Measurements from ENCODE around the gene RMDN3.

RMDN3 gene

GRCh38 chr15:40694688-40695468 is 60.2 kb downstream of the RMDN3 start, which contains the start of gene RAD51:
Gene RAD51, plus strand, starts transcription at chr15:40695174. Its CDS starts 3,585 bp downstream, at chr15:40698759.
- DNase-seq (ENCODE audit: low read depth in 1 of 2, low spot score in 1 of 2): peak; percentile 80 to 84

GRCh38 chr15:40693904-40694687 is 61.0 kb downstream of the RMDN3 start:
- no peak for DNase-seq (ENCODE audit: low read depth in 1 of 2, low spot score in 1 of 2)

- DNase-seq (ENCODE audit: low read depth in 1 of 2, low spot score in 1 of 2): no peak
Measured at GRCh38 chr15:40691737-40692136, 63.3 kb downstream of the RMDN3 start.

GRCh38 chr15:40688932-40689799 is 65.9 kb downstream of the RMDN3 start:
- DNase-seq (ENCODE audit: low read depth in 1 of 2, low spot score in 1 of 2): no peak

Measured in stimulated activated CD4-positive, alpha-beta T cell treated with anti-CD3 and anti-CD28 coated beads, Interleukin-15, amount 100 ng/mL, for 1 hour (primary cell).